Astrocyte of the cerebellum (primary cell): ENCODE results near the gene CLSTN2.

Experiments
- DNase-seq: peaks from one replicate; pipeline ENCODE4 v3.0.0-alpha.2; 2011; ENCODE audit warnings: low read depth
- H3K4me3 ChIP-seq: 2 replicates; pipeline ENCODE4 v1.5.1; 2011; ENCODE audit warnings: mild to moderate bottlenecking, low read depth, low read length, moderate library complexity
- CTCF ChIP-seq: IDR thresholded peaks from 2 replicates; pipeline ENCODE4 v1.5.1; 2012; ENCODE audit warnings: low read length, low read depth, moderate library complexity, mild to moderate bottlenecking; ENCODE audit errors: missing control alignments
- in situ Hi-C: cut with HindIII; loops from 2 replicates; pipeline ENCODE4 v1.10.0; 2017; ENCODE audit warnings: low sequenced_read_pairs

The CLSTN2 gene

GRCh38 chr3:140122183-140122582 is 187.2 kb downstream of the CLSTN2 start:
- DNase-seq, result no peak
- TF ChIP-seq CTCF, result no peak
- in situ Hi-C loops, result no loop called here
- H3K4me3 ChIP-seq, result no peak overlapping the region

GRCh38 chr3:140128217-140128616 is 193.2 kb downstream of the CLSTN2 start:
- DNase-seq, result no peak
- TF ChIP-seq CTCF, result no peak
- in situ Hi-C loops, result no loop called here
- H3K4me3 ChIP-seq, result no peak overlapping the region

- TF ChIP-seq CTCF, result peak; percentile 50
- DNase-seq, result no peak
- H3K4me3 ChIP-seq, result no peak overlapping the region
- in situ Hi-C loops, result no loop called here
Observed at GRCh38 chr3:140128631-140129030, 193.6 kb downstream of the CLSTN2 start.

- DNase-seq, result no peak
- no peak overlapping the region for H3K4me3 ChIP-seq
- TF ChIP-seq CTCF, result no peak
- in situ Hi-C loops, result no loop called here
Observed at GRCh38 chr3:140129768-140130284, 194.8 kb downstream of the CLSTN2 start.

- no peak for TF ChIP-seq CTCF
- in situ Hi-C loops, result no loop called here
- H3K4me3 ChIP-seq, result no peak overlapping the region
- DNase-seq, result no peak
Observed at GRCh38 chr3:140131895-140132294, 196.9 kb downstream of the CLSTN2 start.

- DNase-seq, result no peak
- TF ChIP-seq CTCF, result no peak
- in situ Hi-C loops, result no loop called here
- H3K4me3 ChIP-seq, result no peak overlapping the region
Observed at GRCh38 chr3:140134231-140134965, 199.4 kb downstream of the CLSTN2 start.
